ENCODE data around the gene DCAF4L1.
A peak's percentile ranks its signal among the peaks of the same experiment; 100 is the strongest.

Gene DCAF4L1

GRCh38 chr4:41944089-41944488 lies 37.5 kb upstream of the DCAF4L1 start:
- Histone ChIP-seq H3K36me3 (ENCODE audit: insufficient read depth, low read length) (peaks cover 73% of the 10 kb centered on the region), H3K79me2 (ENCODE audit: insufficient read depth, low read length) (peaks cover 51% of the 10 kb centered on the region), H3K4me2 (ENCODE audit: insufficient read depth, low read length) (no peak overlapping the region), H3K27ac (ENCODE audit: low read length) (no peak overlapping the region), H3K4me3 (ENCODE audit: low read depth in 1 of 2, low read length in 2 of 2) (no peak overlapping the region), H2AFZ (ENCODE audit: low read depth, low read length) (no peak overlapping the region), H3K4me1 (ENCODE audit: insufficient read depth, low read length) (peaks cover under 1% of the 10 kb centered on the region; the same call in 1 of the 2 replicates), H4K20me1 (ENCODE audit: insufficient read depth, low read length) (peaks cover 8% of the 10 kb centered on the region; the same call in 1 of the 2 replicates), H3K9ac (ENCODE audit: low read depth, low read length) (no peak overlapping the region), H3K9me3 (ENCODE audit: insufficient read depth, low read length, severe bottlenecking) (no peaks in the 10 kb centered on the region), H3K27me3 (ENCODE audit: insufficient read depth, low read length, poor library complexity) (no peaks in the 10 kb centered on the region)
- DNase-seq (no peak), ATAC-seq (ENCODE audit: insufficient read depth, low read depth) (no peak)
- no peak for TF ChIP-seq CTCF (IDR thresholded peaks at IDR 0.05; ENCODE audit: borderline replicate concordance, extremely low read depth, low read length, poor library complexity, severe bottlenecking)
- no peak for TF ChIP-seq EZH2 (IDR thresholded peaks at IDR 0.05; ENCODE audit: borderline replicate concordance, low read depth, low read length, severe bottlenecking)

- Histone ChIP-seq H3K4me3 (ENCODE audit: low read depth in 1 of 2, low read length in 2 of 2) (no peak overlapping the region), H3K4me1 (ENCODE audit: insufficient read depth, low read length) (no peaks in the 10 kb centered on the region), H3K36me3 (ENCODE audit: insufficient read depth, low read length) (peaks cover 80% of the 10 kb centered on the region), H2AFZ (ENCODE audit: low read depth, low read length) (no peak overlapping the region), H3K27ac (ENCODE audit: low read length) (no peak overlapping the region), H3K9me3 (ENCODE audit: insufficient read depth, low read length, severe bottlenecking) (no peaks in the 10 kb centered on the region), H4K20me1 (ENCODE audit: insufficient read depth, low read length) (no peaks in the 10 kb centered on the region; the same call in 1 of the 2 replicates), H3K79me2 (ENCODE audit: insufficient read depth, low read length) (peaks cover 6% of the 10 kb centered on the region; the same call in 1 of the 2 replicates), H3K9ac (ENCODE audit: low read depth, low read length) (no peak overlapping the region), H3K27me3 (ENCODE audit: insufficient read depth, low read length, poor library complexity) (no peaks in the 10 kb centered on the region), H3K4me2 (ENCODE audit: insufficient read depth, low read length) (no peak overlapping the region)
- no peak for DNase-seq
- ATAC-seq (ENCODE audit: insufficient read depth, low read depth) = no peak
- TF ChIP-seq EZH2 (IDR thresholded peaks at IDR 0.05; ENCODE audit: borderline replicate concordance, low read depth, low read length, severe bottlenecking) (no peak), CTCF (IDR thresholded peaks at IDR 0.05; ENCODE audit: borderline replicate concordance, extremely low read depth, low read length, poor library complexity, severe bottlenecking) (no peak)
Observed at GRCh38 chr4:41949531-41949930, 32.0 kb upstream of the DCAF4L1 start.

GRCh38 chr4:41957634-41958033 lies 23.9 kb upstream of the DCAF4L1 start:
- H3K36me3 ChIP-seq (ENCODE audit: insufficient read depth, low read length) = peaks cover 25% of the 10 kb centered on the region; the same call in 1 of the 2 replicates
- no peak overlapping the region for H3K9ac ChIP-seq (ENCODE audit: low read depth, low read length)
- no peaks in the 10 kb centered on the region for H3K27me3 ChIP-seq (ENCODE audit: insufficient read depth, low read length, poor library complexity)
- H3K9me3 ChIP-seq (ENCODE audit: insufficient read depth, low read length, severe bottlenecking) = no peaks in the 10 kb centered on the region
- H3K4me2 ChIP-seq (ENCODE audit: insufficient read depth, low read length) = no peak overlapping the region
- ATAC-seq (ENCODE audit: insufficient read depth, low read depth) (peak; percentile 73), DNase-seq (peak; percentile 18)
- H3K4me1 ChIP-seq (ENCODE audit: insufficient read depth, low read length) = no peaks in the 10 kb centered on the region
- no peak overlapping the region for H3K4me3 ChIP-seq (ENCODE audit: low read depth in 1 of 2, low read length in 2 of 2)
- no peaks in the 10 kb centered on the region for H4K20me1 ChIP-seq (ENCODE audit: insufficient read depth, low read length)
- H3K79me2 ChIP-seq (ENCODE audit: insufficient read depth, low read length) = no peaks in the 10 kb centered on the region
- TF ChIP-seq CTCF (IDR thresholded peaks at IDR 0.05; ENCODE audit: borderline replicate concordance, extremely low read depth, low read length, poor library complexity, severe bottlenecking) = peak; percentile 64
- TF ChIP-seq EZH2 (IDR thresholded peaks at IDR 0.05; ENCODE audit: borderline replicate concordance, low read depth, low read length, severe bottlenecking) = no peak
- no peak overlapping the region for H3K27ac ChIP-seq (ENCODE audit: low read length)
- H2AFZ ChIP-seq (ENCODE audit: low read depth, low read length) = no peak overlapping the region

- DNase-seq (no peak), ATAC-seq (ENCODE audit: insufficient read depth, low read depth) (no peak)
- H4K20me1 ChIP-seq (ENCODE audit: insufficient read depth, low read length) = no peaks in the 10 kb centered on the region
- H3K4me2 ChIP-seq (ENCODE audit: insufficient read depth, low read length) = no peak overlapping the region
- H3K4me3 ChIP-seq (ENCODE audit: low read depth in 1 of 2, low read length in 2 of 2) = no peak overlapping the region
- H3K79me2 ChIP-seq (ENCODE audit: insufficient read depth, low read length) = no peaks in the 10 kb centered on the region
- no peaks in the 10 kb centered on the region for H3K9me3 ChIP-seq (ENCODE audit: insufficient read depth, low read length, severe bottlenecking)
- no peak overlapping the region for H3K27ac ChIP-seq (ENCODE audit: low read length)
- no peak overlapping the region for H2AFZ ChIP-seq (ENCODE audit: low read depth, low read length)
- peak; percentile 46 for TF ChIP-seq CTCF (IDR thresholded peaks at IDR 0.05; ENCODE audit: borderline replicate concordance, extremely low read depth, low read length, poor library complexity, severe bottlenecking)
- TF ChIP-seq EZH2 (IDR thresholded peaks at IDR 0.05; ENCODE audit: borderline replicate concordance, low read depth, low read length, severe bottlenecking) = no peak
- H3K27me3 ChIP-seq (ENCODE audit: insufficient read depth, low read length, poor library complexity) = no peaks in the 10 kb centered on the region
- no peak overlapping the region for H3K9ac ChIP-seq (ENCODE audit: low read depth, low read length)
- no peaks in the 10 kb centered on the region; the same call in 1 of the 2 replicates for H3K36me3 ChIP-seq (ENCODE audit: insufficient read depth, low read length)
- H3K4me1 ChIP-seq (ENCODE audit: insufficient read depth, low read length) = no peaks in the 10 kb centered on the region
Observed at GRCh38 chr4:41963105-41963504, 18.5 kb upstream of the DCAF4L1 start.

All from DND-41 (cell line).